ENCODE results near the gene LEMD1.
A peak's percentile ranks its signal among the peaks of the same experiment; 100 is the strongest.

Gene LEMD1

DNA sequence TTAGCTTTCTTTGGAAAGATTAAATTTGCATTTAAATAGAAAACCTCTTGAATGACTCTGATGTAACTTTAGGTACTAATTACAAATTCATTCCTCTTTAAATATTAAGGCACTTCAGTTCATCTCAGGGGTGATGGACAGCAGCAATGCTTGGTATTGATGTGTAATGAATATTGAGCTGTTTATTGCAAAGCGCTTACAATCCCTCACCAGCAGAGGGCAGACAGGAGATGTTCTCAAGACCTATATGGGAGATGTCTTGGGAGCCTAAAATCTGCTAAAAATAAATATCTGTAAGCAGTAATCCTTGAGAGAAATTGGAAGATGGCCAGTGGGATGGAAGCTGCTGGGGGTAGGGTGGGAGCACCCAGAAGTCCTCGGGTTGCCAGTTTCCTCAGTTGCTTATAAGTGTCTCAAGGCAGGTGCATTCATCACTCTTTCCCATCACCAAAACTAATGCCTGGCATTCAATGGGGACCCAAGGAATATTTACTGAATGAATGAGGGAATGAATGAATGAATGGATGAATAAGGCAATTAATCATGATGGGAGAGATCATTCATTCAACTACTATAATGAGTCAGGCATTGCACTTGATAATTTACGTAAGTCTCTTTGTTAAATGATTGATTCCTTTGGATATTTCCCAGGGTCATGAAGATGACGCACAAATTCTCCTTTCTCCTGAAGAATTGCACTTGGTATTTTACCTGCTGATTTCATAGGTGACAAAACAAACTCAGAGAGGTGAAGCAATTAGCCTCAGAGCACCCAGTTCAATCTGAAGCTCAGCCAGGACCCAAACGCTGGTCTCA is 67.4 kb downstream of the LEMD1 start:
- peak; percentile 71 for DNase-seq (ENCODE audit: low read depth)

GRCh38 chr1:205353612-205354011 is 68.2 kb downstream of the LEMD1 start:
- DNase-seq (ENCODE audit: low read depth) = no peak

GRCh38 chr1:205353191-205353590 is 68.7 kb downstream of the LEMD1 start:
- DNase-seq (ENCODE audit: low read depth) = no peak

- no peak for DNase-seq (ENCODE audit: low read depth)
Observed at GRCh38 chr1:205351984-205352713, 69.7 kb downstream of the LEMD1 start.

DNA sequence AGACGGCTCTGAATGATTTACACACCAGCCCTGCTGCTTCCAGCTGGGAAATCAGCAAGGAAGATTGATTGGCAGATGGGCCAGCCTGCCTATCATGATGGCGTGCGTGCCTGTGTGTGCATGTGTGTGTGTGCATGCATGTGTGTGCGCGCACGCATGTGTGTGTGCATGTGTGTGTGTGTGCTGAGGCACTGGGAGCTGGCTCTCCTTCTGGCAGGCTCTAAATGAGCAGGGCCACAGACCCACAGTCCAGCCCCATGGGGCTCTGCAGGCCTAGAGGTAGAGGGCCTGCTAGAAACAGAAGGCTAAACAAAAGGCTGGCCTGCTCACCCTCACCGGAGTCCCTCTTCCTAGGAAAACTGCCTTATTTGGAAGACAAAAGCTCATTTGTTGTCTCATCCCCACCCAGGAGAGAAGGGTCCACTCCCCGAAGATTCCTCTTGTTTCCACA is 71.1 kb downstream of the LEMD1 start:
- no peak for DNase-seq (ENCODE audit: low read depth)

- no peak for DNase-seq (ENCODE audit: low read depth)
Observed at GRCh38 chr1:205350124-205350523, 71.7 kb downstream of the LEMD1 start.

GRCh38 chr1:205348554-205349487 is 73.0 kb downstream of the LEMD1 start:
- DNase-seq (ENCODE audit: low read depth) = no peak

DNA sequence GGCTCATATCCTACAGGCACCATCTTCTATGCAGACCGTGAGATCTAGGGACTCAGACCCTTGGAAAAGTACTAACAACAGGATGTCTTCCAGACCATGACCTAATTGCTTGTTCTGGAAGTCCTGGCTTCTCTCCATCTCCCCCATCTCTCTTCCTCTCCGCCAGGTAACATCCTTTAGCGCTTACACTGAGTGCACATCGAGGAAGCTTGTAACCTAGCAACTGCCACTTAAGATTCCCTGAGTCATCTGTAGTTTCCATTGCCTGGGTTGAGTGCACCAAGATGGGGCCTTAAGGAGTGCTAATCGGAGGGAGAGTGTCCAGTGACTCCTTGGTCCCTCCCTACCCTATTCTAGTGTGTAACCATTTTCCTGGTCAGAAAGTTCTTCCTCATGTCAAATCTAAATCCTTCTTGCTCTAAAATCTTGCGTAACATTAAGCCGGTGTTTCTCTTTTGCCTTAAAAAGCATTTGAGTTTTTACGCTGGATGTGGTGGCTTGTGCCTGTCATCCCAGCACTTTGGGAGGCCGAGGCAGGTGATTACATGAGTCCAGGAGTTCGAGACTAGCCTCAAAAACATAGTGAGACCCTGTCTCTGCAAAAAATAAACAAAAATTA is 74.8 kb downstream of the LEMD1 start:
- DNase-seq (ENCODE audit: low read depth) = peak; percentile 23

DNA sequence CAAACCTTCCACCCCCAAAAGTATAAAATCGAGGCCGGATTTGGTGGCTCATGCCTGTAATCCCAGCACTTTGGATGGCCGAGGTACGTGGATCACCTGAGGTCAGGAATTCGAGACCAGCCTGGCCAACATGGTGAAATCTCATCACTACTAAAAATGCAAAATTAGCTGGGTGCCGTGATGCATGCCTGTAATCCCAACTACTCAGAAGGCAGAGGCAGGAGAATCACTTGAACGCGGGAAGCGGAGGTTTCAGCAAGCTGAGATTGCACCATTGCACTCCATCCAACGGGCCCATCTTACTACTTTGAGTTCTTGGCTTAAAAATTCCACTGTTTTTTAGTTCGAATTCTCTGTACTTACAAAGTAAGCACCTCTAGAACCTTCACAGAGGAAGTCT is 76.1 kb downstream of the LEMD1 start:
- DNase-seq (ENCODE audit: low read depth) = no peak

DNA sequence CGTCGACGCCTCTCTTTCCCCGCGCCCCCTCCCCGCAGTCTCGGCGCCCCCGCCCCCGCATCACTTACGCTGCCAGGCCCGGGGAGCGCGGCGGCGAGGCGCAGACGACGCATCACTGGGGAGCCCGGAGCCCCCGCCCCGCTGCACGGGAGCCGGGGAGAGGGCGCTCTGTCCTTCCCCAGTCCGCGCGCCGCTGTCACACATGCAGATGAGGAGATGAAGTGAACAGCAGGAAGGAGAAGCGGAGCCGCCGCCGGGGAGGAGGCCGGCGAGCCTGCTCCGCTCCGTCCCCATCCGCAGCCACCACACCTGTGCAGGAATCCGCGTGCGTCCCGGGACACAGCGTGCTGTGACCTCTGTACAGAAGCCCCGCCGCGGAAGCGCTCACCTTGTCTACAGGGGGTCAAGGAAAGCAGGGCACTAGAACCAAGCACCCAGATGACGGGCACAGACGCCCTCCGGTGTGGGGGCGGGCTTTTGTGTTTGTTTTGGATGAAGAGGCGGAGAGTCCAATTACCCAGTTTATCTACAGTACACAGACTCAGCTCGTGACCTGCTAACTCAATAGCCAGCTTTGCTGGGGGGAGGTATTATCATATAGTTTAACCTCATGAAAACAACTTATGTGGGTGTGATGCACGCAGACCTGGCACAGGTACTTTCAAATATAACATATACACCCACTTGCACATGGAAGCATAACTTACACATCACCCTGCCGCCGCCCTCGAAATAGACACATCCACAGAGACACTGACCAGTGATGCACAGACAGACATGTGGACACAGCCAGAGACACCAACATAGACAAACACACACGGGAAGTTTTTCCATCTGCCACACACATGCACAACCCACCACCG is 77.6 kb downstream of the LEMD1 start:
- DNase-seq (ENCODE audit: low read depth) = peak; percentile 9

DNA sequence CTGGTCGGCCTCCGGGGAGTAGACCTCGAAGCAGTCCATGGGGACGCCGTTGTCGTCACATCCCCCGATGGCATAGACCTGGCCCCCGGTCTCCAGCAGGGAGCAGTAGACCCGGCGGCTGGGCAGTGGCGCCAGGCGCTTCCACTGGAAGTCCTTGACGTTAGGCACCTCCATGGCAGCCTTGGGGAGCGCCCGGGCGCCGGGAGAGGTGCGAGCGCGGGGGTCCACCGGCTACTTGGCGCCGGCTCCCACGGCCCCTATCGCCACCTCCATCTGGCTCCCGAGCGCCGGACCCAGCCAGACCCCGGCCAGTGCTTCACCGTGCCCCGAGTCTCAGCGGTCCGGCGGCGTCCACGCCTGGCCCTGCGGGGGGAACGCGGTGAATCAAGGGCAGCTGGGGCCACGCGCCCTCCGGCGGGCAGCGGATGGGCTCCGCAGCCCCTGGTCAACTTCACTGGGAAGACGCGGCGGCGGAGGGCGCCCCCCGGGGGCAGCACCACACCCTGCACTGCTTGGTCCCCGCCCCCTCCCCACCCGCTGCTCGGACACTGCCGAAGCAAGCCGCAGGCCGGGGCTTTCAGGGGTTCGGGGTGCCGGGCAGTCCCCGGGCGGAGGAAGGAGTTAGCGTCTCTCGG is 78.3 kb downstream of the LEMD1 start:
- DNase-seq (ENCODE audit: low read depth) = no peak

GRCh38 chr1:205342986-205343385 is 78.9 kb downstream of the LEMD1 start:
- DNase-seq (ENCODE audit: low read depth) = no peak

DNA sequence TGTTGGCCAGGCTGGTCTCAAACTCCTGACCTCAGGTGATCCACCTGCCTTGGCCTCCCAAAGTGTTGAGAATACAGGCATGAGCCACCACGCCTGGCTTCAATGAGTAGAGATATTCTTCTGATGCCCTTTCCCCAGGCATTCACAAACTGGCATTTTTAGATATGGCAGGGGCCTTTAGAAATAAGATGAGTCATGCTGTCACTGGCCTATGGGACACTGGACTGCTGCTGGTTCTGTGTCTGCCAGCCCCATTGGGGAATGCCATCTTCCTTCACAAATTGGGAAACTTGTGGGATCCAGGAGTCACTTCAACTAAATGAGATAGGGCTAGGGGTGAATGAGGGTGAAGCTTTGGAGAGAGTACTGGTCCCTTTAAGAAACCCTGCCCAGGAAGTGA is 81.2 kb downstream of the LEMD1 start:
- DNase-seq (ENCODE audit: low read depth) = no peak

GRCh38 chr1:205339717-205340116 is 82.1 kb downstream of the LEMD1 start:
- no peak for DNase-seq (ENCODE audit: low read depth)

GRCh38 chr1:205339197-205339702 is 82.6 kb downstream of the LEMD1 start:
- no peak for DNase-seq (ENCODE audit: low read depth)

DNA sequence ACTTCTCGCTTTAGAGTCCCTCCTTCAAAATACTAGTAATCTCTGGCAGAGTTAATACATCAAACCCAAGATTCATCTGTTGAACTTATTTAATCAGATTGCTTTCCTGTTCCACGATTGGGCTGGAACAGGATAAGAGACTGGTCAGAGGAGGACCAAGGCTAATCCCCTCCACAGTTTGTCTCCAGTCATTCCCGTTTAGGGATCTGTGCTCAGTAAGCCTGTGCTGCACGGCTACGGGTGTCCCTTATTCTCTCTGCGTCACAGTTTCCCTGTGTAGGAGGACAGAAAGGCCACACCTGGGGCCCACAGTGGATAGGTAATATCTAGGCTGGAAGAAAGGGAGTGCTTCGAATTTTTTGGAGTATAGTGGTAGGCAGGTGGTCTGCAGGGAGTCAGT is 83.8 kb downstream of the LEMD1 start:
- DNase-seq (ENCODE audit: low read depth) = no peak

DNA sequence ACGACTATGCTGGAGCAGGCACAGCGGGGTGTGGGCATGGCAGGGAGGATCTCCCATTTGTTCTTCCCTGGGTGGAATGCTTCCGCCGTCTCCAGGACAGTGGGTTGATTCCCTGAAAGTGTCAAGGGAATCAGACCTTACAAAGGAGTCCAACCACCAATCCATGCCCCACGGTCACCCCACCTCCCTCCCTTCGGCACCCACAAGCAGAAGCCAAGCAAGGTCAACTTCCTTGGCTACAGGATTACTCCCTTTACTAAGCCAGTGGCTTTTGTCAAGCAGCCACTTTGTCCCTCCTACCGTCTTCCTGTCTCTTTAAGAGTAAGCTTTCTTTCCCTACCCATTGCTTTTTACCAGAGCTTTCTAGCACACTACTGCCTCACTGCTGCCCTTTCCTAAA is 84.4 kb downstream of the LEMD1 start:
- no peak for DNase-seq (ENCODE audit: low read depth)

DNA sequence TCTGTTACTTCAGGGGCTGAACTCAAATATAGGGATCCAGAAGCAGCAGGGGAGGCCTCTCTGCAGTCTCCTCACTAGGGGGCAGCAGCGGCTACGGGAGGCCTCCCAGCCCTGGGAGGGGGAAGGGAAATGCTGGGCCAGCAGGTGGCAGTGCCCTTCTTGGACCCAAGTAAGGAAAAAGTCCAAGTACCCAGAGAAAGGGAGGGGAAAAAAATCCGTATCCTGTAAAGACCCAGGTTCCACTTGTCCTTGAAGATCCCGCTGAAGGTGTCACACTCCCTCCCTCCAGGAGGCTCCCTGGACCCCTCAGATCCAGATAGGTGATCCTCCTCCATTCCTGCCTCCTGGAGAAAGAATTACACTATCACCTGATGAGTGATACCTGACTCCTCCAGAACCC is 86.2 kb downstream of the LEMD1 start:
- DNase-seq (ENCODE audit: low read depth) = peak; percentile 60

- DNase-seq (ENCODE audit: low read depth) = no peak
Observed at GRCh38 chr1:205332015-205332791, 89.7 kb downstream of the LEMD1 start.

Measured in iris pigment epithelial cell (primary cell).